Renal pelvis (tissue), 4 donors: ENCODE results near the gene RNF4. TPM values are rescaled to one million over a fixed set of nuclear protein-coding genes. Genes with fewer than 3 reads are reported as not detected.

Source experiments
- DNase-seq: peaks from one replicate; pipeline ENCODE4 v3.0.0-alpha.2; 2013
- polyA plus RNA-seq, 3 donors: library from polyadenylated mRNA; unstranded; fragments of 120-200 nt; gene quantifications; one replicate each; pipeline ENCODE4 v1.2.1, GENCODE V29; 2013; ENCODE audit not compliant: insufficient read length in 3 of 3

The RNF4 gene
- polyA plus RNA-seq, 3 donors: 68.5 to 70.9 (median 69.4) TPM

DNA sequence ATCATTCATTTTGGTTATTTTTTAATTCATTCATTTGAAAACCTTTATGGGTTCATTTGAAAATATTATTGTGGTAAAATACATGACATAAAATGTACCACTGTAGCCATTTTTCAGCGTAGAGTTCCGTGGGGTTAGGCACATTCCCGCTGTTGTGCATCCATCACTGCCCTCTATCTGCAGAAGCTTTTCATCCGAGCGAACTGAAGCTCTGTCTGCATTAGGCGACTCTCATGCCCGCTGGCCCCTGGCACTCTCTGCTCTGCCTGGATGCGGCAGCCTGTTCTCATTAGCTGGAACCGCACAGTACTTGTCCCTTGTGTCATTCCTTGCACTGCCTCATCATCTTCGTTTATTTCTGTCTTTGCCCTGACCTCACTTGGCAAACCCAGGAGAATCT, 32.6 kb upstream of the RNF4 start:
- DNase-seq: no peak

DNA sequence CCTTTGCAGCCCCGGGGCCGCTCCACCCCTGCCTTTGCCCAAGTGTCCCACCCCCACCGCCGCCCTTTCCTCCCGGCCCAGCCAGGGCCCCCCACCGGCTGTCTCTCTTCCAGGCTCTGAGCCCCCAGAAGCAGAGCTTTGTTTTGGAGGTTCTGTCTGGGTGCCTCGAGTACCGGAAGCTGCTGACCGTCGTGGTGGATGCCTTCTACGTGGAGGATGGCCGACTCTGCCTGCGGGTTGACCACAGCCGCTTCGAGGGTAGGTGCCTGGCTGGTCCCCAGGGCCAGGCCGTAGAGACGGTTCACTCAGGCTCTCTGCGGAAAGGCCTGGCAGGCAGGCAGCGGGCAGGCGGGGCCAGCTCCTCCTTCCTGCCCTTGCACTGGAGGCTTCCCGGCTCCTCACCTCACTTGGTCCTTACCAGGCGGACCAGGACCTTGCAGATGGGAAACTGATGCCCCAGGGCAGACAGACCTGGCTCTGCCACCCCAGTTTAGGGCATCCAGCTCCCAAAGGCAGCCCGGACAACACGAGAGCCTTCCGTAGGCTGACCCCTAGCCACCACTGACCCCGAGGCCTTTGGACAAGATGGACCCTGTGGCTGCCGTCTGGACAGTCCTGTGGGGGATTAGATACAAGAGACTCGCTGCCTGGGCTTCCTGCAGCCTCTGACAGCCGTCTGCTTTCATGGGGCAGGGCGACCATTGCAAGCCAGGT, 32.0 kb upstream of the RNF4 start:
- no peak for DNase-seq

DNA sequence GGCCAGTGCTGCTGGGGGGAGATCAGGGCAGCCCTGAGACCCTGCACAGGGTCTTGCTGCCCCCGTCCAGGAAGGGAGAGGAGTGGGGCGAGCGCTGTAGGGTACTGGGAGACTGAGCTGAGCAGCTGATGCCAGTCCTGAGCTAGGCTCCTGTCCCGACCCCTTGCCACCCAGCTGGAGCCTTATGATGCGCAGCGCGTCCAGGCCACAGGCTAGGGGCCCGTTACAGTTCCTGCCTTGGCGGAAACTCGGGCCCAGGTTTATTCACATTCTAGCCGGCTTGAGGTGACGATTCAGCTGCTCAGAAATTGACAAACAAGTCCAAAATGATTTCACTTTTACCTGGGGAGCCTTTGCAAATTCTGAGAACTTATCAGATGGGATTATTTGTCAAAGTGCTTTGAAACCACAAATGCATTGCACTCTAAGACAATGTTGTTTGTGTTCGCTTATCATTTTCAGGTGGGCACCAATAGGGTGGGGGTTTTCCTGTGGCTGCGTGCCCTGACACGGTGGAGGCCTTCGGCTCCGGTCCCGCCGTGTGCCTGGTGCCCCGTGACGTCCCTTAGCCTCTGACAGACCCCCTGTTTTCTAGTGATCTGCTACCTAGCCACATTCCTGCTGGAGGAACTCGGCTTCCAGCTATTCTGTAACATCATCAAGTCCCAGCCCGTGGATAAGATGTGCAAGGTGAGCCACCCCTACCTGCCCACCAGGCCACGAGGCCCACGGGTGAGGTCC, 31.3 kb upstream of the RNF4 start:
- DNase-seq: no peak

DNA sequence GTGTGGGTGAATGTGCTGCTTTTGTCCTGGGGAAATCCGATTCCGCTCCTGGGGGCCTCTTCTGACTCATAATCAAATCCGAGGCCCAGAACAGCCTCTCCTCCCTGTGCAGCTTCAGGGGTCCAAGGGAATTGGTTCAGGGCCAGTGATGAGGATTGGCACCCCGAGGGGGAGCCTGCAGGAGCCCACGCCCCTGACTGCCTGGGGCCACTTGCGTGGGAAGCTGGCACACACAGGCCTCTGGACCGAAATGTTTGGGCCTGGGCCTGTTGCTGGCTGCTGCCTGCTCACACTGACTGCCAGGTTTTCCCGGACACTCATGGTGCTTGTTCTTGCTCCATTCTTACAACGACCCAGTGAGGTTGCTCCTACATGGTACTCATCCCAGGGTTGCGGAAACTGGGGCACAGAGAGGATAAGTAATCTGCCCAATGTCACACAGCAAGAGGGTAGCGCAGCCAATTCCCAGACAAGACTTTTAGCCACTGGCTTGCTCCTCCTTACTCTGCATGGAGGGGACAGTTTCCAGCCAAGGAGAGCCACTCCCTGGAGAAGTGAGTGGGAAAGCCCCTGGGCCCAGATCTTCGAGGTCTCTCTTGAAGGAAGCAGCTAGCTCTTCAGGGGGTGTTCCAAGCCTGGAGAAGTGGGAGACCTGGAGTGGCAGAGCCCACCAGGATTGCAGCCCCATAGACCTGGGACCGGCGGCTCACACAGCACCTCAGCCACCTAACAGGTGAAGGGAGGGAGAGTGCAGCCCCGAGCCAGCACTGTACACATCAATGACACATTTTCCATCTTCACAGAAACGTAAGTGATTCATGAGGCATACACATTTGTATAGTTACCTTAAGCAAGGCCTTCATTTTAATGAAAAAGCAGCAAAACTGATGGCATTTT, 29.8 kb upstream of the RNF4 start:
- no peak for DNase-seq

DNA sequence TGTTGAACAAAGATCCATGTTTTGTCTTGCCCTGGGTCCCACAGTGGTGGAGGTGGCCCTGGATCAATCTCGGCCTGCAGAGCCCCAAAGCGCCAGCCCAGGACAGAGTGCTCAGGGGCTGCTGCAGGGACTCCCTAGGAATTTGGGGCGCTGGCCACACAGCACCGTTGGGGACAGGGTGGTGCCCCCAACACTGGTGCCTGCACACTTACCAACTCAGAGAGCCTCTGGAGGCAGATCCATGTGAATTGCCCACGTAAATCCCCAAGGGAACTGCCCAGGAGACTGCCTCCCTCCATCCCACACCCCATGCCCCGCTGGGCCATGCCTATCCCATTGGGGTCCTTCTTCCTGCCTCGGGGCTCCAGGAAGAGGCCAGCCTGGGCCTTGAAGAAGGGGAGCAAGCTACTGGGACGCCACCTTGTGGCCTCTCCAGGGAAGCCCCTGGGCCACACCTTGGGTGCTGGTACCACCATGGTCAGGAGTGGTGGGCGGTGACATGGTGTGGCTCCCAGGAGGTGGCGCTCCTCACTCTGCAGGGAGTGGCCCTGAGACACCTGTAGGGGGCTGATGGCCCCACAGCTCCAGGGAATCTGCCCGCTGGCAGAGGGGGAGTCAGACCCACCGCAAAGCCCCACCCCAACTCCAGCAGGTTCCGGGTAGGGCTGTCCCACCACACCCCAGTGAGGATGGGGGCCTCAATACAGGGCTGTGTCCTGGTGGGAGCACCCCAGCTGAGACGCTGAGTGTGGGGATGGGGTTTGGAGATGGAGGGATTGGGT, 27.3 kb upstream of the RNF4 start:
- no peak for DNase-seq

DNA sequence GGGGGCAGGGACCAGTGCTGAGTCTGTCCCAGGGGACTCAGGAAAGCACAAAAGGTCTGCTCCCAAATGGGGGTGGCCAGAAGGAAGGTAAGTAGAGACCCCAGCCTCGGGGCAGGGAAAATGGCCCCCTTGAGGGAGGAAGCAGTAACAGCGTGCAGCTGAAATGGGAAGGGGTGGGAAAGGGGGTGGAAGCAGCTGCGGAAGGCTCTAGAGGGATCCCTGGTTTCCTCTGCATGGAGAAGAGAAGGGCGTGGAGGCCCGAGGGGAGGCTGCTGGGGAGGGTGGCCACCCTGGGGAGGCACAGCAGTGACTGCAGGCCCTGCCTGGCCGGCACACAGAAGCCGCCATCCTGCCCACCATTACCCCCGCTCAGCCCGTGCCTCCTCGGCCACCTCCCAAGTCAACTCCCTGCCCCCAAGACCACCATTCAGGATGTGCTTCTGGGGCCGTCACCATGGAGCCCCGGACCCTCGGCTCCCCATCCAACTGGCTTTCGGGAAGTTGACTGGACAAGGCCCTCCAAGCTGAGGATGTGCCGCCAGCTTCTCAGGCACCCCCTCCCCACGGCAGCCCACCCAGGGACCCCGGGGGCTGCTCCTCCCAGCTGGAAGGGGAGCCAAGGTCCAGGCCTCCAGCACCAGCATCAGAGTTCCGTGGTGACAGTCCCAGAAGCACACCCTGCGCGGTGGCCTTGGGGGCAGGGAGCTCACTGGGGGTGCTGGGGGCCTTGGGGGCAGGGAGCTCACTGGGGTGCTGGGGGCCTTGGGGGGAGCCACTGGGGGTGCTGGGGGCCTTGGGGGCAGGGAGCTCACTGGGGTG, 26.5 kb upstream of the RNF4 start:
- no peak for DNase-seq

DNA sequence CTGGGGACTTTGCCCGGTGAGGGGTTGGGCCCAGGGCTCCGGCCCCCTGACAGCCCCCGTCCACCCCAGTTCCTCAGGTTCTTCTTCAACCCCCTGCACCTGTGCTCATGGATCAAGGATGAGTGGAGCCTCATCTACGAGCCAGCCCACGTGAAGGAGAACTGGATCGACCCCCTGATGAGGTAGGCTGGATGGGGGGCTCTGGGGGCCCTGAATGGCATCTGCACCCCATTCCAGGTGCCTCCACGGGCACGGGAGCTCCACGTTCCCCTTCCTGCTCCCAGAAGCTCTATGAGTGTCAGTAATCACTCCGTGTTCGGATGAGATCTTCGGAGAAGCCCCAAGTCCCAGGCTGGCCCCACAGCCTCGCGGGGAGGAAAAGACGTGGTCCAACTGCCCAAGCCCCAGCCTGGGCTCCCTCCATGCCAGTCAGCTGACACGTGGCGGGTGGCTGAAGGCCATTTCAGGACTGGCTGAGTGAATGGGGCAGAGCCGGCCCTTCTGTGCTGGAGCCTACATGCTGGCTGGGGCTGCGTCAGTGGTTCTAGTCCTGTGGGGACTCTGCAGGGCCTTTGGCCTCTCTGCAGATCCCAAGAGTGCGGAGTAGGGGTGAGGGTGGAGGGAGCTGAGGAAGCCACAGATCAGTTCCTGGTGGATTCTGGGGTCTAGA, 25.7 kb upstream of the RNF4 start:
- no peak for DNase-seq

DNA sequence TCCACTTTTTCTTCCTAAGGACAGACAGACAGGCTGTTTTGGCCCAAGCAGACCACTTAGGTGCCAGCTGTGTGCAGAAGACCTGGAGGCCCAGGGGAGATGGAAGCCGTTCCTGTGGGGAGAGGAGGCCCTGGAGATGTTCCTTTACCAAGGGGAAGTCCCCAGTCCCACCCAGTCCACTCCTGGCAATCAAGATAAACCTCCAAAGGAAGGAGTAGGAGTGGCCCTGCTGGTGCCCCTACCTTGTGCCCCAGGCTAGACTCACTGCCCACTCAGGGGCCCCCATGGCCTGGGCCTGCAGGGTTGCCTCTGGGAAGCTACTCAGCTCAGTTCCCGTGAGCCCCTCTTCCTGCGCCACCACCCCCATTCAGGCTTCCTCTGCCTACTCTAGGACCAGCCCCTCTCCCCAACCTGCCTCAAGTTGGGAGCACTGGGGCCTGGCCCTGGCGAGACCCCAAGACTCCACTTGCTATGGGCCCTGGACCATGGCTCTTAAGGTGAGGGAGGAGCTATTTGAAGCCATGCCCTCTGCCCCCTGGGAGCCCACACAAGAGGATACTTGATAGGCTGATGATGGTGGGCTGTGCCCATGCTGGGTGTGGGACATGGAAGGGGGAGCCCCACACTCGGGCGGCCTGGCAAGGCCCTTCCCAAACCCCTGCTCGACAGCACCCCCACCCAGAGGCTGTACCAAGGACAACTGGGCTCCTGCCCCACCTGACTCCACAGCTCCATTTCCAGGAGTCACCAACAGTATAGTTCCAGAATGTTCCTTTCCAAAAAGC, 24.8 kb upstream of the RNF4 start:
- DNase-seq: no peak

DNA sequence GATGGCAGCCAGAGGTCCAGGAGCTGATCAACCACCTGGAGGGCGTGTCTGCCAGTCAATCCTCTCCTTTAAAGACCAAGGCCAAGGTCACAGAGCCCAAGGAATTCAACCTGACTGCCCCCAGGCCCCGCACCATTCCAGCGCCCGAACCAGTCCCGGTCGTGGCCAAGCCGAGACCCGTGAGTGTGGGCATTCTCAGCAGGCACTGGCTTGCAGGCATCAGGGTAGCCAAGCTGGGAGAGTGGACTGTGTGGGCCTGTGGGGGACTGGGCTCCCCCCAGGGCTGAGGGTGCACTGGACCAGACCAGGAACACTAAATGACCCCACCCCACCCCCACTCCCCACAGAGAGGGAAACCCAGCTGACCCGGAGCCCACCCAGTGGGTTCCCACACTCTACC, 23.8 kb upstream of the RNF4 start:
- DNase-seq: no peak

DNA sequence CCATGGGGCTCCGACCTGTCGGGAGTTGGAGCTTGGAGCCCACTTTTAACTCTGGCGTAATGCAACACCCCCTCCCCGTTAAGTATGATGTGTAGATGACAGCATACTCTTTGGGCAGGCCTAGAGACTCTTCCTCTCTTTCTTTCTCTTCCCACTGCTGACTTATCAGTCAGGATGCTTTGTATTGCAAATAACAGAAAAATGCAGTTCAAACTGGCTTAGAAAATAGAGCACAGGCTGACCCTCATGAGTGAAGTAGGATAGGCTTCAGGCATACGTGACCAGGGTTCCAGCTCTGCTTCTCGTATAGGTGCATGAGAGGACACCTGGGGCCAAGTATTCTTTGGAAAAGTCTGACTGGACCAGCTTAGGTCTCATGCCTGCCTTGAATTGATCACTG, 23.3 kb upstream of the RNF4 start:
- DNase-seq: no peak

DNA sequence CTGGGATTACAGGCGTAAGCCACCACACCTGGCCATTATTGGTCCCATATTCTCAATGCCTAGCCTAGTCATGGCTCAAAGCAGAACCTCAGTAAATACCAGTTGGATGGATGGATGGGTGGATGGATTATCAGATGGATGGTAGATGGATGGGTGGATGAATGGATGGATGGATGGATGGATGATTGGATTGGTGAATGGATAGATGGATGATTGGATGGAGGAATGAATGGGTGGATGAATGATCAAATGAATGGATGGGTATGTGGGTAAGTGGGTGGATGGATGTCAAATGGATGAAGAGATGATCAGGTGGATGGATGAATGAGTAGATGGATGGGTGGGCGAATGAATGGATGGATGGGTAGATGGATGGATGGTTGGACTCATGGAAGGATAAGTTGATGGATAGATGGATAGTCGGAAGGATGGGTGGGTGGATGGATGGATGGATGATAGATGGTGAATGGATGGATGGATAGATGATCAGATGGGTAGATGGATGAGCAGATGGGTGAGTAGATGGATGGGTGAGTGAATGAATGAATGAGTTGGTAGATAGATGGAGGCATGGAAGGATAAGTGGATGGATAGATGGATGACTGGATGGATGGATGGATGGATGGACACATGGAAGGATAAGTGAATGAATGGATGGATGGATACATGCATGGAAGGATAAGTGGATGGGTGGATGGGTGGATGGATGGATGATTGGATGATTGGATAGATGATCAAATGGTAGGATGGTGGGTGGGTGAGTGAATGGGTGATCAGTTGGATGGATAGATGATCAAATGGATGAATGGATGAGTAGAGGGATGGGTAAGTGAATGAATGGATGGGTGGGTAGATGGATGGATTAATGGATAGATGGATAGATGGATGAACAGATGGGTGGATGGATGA, 22.0 kb upstream of the RNF4 start:
- no peak for DNase-seq

DNA sequence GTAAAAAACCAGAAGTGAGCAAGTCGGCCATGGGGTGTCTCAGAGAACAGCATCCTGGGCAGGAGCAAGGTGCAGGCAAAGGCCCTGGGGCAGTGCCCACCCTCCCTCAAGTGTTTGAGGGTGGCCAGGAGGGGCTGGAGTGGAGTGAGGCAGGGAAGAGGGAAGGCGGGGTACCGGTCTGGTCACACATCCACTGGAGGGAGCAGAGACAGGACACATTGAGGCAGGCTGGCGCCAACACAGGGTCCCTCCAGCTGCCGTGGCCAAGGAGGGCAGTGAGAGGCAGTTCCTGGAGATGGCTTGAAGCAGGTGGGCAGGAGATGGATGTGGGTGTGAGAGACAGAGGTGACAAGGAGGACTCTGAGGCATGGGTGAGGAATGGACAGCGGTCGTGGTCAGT, 20.3 kb upstream of the RNF4 start:
- no peak for DNase-seq

DNA sequence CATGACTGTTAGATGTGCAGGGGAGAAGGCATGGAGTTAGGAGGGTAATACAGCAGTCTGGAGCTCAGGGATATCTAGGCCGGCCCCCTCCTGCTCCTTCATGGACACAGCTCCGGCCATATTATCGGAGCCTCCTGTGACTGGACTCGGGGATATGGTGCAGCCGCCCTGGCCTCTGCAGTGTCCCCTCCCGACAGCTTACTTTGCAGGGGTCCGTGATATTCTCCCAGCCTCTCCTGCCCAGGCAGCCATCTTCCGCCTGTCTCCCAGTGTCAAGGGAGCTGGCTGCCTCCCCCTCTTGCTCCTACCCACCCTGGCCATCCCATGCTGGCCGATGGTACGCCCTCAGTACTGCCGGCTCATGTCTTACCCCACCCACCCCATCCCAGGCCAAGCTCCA, 19.9 kb upstream of the RNF4 start:
- DNase-seq: no peak

DNA sequence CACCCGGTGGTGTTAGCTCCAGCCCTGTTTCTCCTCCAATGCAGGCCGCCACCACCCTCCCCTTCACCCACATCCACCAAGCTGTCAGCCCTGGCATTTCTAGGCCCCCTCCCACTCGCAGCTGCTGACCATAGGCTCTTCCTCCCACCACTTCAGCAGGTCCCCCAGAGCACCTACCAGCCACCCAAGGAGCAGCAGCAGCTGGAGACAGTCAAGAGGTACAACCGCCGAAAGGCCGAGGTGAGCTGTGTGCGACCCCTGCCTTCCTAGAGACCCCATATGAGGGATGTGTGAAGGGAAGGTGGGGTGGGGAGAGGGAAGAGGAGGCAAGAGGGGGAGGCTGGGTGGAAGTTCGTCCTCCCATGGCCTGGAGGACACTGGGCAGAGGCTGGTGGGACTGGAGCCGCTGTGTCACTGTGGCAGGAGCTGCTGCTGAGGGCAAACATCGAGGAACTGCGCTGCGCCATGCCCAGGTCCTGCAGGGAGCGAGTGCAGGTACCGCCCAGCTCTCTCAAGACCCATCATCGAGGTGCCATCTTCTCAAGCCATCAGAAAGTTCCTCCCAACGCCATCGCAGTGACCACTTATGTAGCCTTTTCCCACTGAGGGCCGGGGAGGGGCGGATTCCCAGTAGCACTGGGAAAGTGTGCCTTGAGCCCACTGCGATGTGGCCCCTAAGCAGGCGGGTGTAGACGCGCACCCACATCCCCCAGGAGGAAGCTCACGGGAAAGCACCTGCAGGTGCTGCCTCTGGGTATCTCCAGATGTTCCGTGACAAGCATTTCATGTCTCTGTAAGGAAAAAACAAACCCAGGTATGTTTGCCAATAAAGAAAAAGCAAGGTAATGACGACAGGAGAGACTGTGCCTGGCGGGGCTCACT, 19.2 kb upstream of the RNF4 start:
- no peak for DNase-seq

DNA sequence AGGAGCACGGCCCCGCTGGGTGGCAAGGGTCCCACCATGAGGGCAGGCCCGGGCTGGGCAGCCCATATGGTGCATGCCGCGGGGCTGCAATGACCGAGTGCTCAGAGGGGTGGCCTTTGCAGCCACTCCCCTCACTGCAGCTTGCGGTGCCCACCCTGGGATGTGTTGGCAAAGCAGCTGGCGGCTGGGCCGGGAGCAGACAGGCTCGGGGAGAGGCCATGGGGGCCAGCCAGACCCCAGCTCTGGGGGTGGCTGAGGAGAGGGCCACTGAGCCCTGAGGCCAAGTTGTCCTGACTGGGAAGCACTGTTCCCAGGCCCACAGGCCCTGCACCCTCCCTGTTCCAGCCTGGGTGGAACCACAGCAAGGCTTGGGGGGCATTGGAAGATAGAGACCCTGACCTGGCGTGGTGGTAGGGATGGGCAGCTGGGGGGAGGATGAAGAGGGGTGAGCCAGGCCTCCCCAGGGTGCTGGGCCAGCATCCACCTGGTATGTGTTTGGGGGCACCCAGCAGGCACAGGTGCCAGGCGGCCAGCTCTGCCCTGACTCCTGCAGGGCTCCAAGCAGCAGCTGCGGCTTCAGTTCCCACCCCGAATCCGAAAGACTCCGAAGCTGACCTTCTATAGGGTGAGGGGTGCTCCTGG, 18.4 kb upstream of the RNF4 start:
- DNase-seq: no peak

DNA sequence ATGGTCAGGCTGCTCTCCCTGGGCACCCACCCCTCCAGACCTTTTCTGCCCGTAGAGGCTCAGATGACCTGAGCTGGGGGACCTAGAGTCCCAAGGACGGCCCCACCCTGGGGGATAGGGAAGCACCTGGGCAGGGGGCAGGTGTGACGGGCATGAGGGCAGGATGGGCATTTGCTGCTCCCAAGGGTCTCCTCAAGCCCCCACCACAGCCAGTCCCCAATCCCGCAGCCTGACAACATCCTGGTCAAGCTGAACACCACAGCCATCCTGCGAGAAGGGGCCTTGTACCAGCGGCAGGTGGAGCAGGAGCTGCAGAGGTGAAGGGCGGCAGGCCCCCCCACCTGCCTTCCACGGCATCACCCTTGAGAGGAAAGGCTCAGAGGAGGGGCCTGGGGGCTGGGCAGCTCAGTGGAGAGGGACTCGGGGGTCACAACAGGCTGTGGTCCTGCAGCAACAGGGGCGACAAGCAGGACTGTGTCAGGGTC, 17.8 kb upstream of the RNF4 start:
- DNase-seq: no peak
